Erythroblast (primary cell): ENCODE results near the gene ARFGAP2.

Source experiments
- GATA1 ChIP-seq: IDR thresholded peaks from 2 replicates; pipeline ENCODE4 v1.6.1; 2011; ENCODE audit warnings: low read depth, mild to moderate bottlenecking, control low read depth, low read length, moderate library complexity
- POLR2A ChIP-seq: IDR thresholded peaks from 2 replicates; pipeline ENCODE4 v1.6.1; 2011; ENCODE audit warnings: mild to moderate bottlenecking, low read length

DNA sequence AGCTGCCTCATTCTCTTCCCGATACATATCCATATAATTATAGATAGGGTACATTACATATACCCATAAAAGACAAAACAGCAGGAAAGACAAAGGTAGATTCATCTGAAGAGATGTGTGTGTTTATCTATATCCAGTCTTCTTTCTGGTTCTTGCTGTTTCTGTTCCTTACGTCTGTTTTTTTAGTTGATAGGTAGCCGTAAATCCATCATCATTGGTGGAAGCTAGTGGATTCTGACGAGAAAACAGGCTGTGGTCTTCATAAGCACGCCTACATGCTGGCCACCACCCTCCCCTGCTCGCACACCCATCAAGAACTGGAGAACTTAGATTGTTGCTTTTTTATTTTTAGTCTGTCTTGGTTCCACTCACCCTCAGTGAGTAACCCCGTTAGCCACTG, 51.6 kb downstream of the ARFGAP2 start:
- TF ChIP-seq POLR2A (no peak), GATA1 (no peak)
